ENCODE measurements around the gene PADI4. TPM values are rescaled to one million over a fixed set of nuclear protein-coding genes. Genes with fewer than 3 reads are reported as not detected.

The PADI4 gene
- total RNA-seq, 2 donors from 2014 or later = 0.33 to 0.86 TPM

- peaks cover 0 to 7% of the 10 kb centered on the region in 2 donors for H3K4me1 Mint-ChIP-seq (ENCODE audit: low read depth in 2 of 2)
- H3K9me3 Mint-ChIP-seq = no peaks in the 10 kb centered on the region
- H3K4me3 Mint-ChIP-seq = no peak overlapping the region
- H3K27ac Mint-ChIP-seq = no peak overlapping the region
- peak in 1 of 2 donors; percentile 69 for ATAC-seq
- no peaks in the 10 kb centered on the region for H3K36me3 Mint-ChIP-seq
- peaks cover 0 to 6% of the 10 kb centered on the region in 2 donors for H3K27me3 Mint-ChIP-seq
- no peak for DNase-seq (ENCODE audit: low spot score)
These were observed 33.5 kb upstream of the PADI4 start for GRCh38 chr1:17274186-17275170.

- DNase-seq (ENCODE audit: low spot score) (no peak), ATAC-seq (no peak)
- Mint-ChIP-seq H3K36me3 (no peaks in the 10 kb centered on the region), H3K4me3 (no peak overlapping the region), H3K9me3 (no peaks in the 10 kb centered on the region), H3K27me3 (peaks cover under 1 to 6% of the 10 kb centered on the region in 2 donors), H3K4me1 (ENCODE audit: low read depth in 2 of 2) (peaks cover 0 to 7% of the 10 kb centered on the region in 2 donors), H3K27ac (no peak overlapping the region)
These were observed 31.4 kb upstream of the PADI4 start for GRCh38 chr1:17276568-17276967.

- Mint-ChIP-seq H3K4me1 (ENCODE audit: low read depth in 2 of 2) (peaks cover 6 to 7% of the 10 kb centered on the region in 2 donors), H3K27me3 (peaks cover 9 to 15% of the 10 kb centered on the region in 2 donors), H3K4me3 (no peak overlapping the region), H3K27ac (no peak overlapping the region), H3K36me3 (no peaks in the 10 kb centered on the region), H3K9me3 (no peaks in the 10 kb centered on the region)
- ATAC-seq (peak in 1 of 2 donors; percentile 17), DNase-seq (ENCODE audit: low spot score) (no peak)
These were observed 30.4 kb upstream of the PADI4 start for GRCh38 chr1:17277511-17278159.

GRCh38 chr1:17278996-17279830, 28.8 kb upstream of the PADI4 start:
- H3K36me3 Mint-ChIP-seq = no peaks in the 10 kb centered on the region
- peaks cover 9 to 15% of the 10 kb centered on the region in 2 donors for H3K27me3 Mint-ChIP-seq
- no peak overlapping the region for H3K4me3 Mint-ChIP-seq

GRCh38 chr1:17280436-17280835, 27.6 kb upstream of the PADI4 start:
- peaks cover 9 to 13% of the 10 kb centered on the region in 2 donors for H3K27me3 Mint-ChIP-seq
- H3K4me1 Mint-ChIP-seq (ENCODE audit: low read depth in 2 of 2) = peaks cover 0 to 6% of the 10 kb centered on the region in 2 donors
- no peaks in the 10 kb centered on the region for H3K36me3 Mint-ChIP-seq
- no peaks in the 10 kb centered on the region for H3K9me3 Mint-ChIP-seq
- DNase-seq (ENCODE audit: low spot score) (no peak), ATAC-seq (no peak)
- no peak overlapping the region for H3K4me3 Mint-ChIP-seq
- H3K27ac Mint-ChIP-seq = no peak overlapping the region

More at GRCh38 chr1:17278996-17279830, 28.8 kb upstream of the PADI4 start:
- Mint-ChIP-seq H3K9me3 (no peaks in the 10 kb centered on the region), H3K27ac (no peak overlapping the region), H3K4me1 (ENCODE audit: low read depth in 2 of 2) (peaks cover 6 to 7% of the 10 kb centered on the region in 2 donors)
- no peak for ATAC-seq
- DNase-seq (ENCODE audit: low spot score) = no peak

GRCh38 chr1:17280894-17281293, 27.1 kb upstream of the PADI4 start:
- Mint-ChIP-seq H3K27me3 (peaks cover 9 to 10% of the 10 kb centered on the region in 2 donors), H3K4me3 (no peak overlapping the region), H3K27ac (no peak overlapping the region), H3K9me3 (no peaks in the 10 kb centered on the region), H3K36me3 (no peaks in the 10 kb centered on the region), H3K4me1 (ENCODE audit: low read depth in 2 of 2) (peaks cover 0 to 6% of the 10 kb centered on the region in 2 donors)
- DNase-seq (ENCODE audit: low spot score) (no peak), ATAC-seq (no peak)

GRCh38 chr1:17281775-17282181, 26.2 kb upstream of the PADI4 start:
- Mint-ChIP-seq H3K36me3 (no peaks in the 10 kb centered on the region), H3K9me3 (no peaks in the 10 kb centered on the region), H3K27me3 (peaks cover 9 to 10% of the 10 kb centered on the region in 2 donors), H3K4me1 (ENCODE audit: low read depth in 2 of 2) (peaks cover 0 to 6% of the 10 kb centered on the region in 2 donors), H3K4me3 (no peak overlapping the region), H3K27ac (no peak overlapping the region)
- DNase-seq (ENCODE audit: low spot score) = no peak
- ATAC-seq = peak in 1 of 2 donors; percentile 29

GRCh38 chr1:17282836-17283235, 25.2 kb upstream of the PADI4 start:
- DNase-seq (ENCODE audit: low spot score) (no peak), ATAC-seq (no peak)
- H3K27ac Mint-ChIP-seq = no peak overlapping the region
- H3K4me3 Mint-ChIP-seq = no peak overlapping the region
- H3K36me3 Mint-ChIP-seq = no peaks in the 10 kb centered on the region
- H3K4me1 Mint-ChIP-seq (ENCODE audit: low read depth in 2 of 2) = peaks cover 0 to 6% of the 10 kb centered on the region in 2 donors
- H3K27me3 Mint-ChIP-seq = peaks cover 9% of the 10 kb centered on the region in 2 donors
- H3K9me3 Mint-ChIP-seq = no peaks in the 10 kb centered on the region

- Mint-ChIP-seq H3K4me3 (no peak overlapping the region), H3K9me3 (no peaks in the 10 kb centered on the region), H3K36me3 (no peaks in the 10 kb centered on the region), H3K27ac (no peak overlapping the region), H3K4me1 (ENCODE audit: low read depth in 2 of 2) (peaks cover 0 to 6% of the 10 kb centered on the region in 2 donors), H3K27me3 (peaks cover 8 to 10% of the 10 kb centered on the region in 2 donors)
- no peak for DNase-seq (ENCODE audit: low spot score)
- no peak for ATAC-seq
These were observed 21.4 kb upstream of the PADI4 start for GRCh38 chr1:17286646-17287045.

GRCh38 chr1:17287130-17287776, 20.7 kb upstream of the PADI4 start:
- no peak overlapping the region for H3K4me3 Mint-ChIP-seq
- no peaks in the 10 kb centered on the region for H3K36me3 Mint-ChIP-seq
- no peaks in the 10 kb centered on the region for H3K9me3 Mint-ChIP-seq
- peak in 1 of 2 donors; percentile 12 for ATAC-seq
- H3K27ac Mint-ChIP-seq = no peak overlapping the region
- H3K4me1 Mint-ChIP-seq (ENCODE audit: low read depth in 2 of 2) = peaks cover 0 to under 1% of the 10 kb centered on the region in 2 donors
- H3K27me3 Mint-ChIP-seq = peaks cover 2 to 4% of the 10 kb centered on the region in 2 donors
- no peak for DNase-seq (ENCODE audit: low spot score)

- Mint-ChIP-seq H3K27ac (no peak overlapping the region), H3K4me1 (ENCODE audit: low read depth in 2 of 2) (no peaks in the 10 kb centered on the region), H3K9me3 (no peaks in the 10 kb centered on the region), H3K27me3 (peaks cover 10 to 20% of the 10 kb centered on the region in 2 donors), H3K36me3 (no peaks in the 10 kb centered on the region), H3K4me3 (no peak overlapping the region)
- DNase-seq (ENCODE audit: low spot score) (no peak), ATAC-seq (no peak)
These were observed 18.3 kb upstream of the PADI4 start for GRCh38 chr1:17289721-17290120.

GRCh38 chr1:17290553-17290952, 17.4 kb upstream of the PADI4 start:
- no peak for DNase-seq (ENCODE audit: low spot score)
- no peaks in the 10 kb centered on the region for H3K36me3 Mint-ChIP-seq
- H3K4me3 Mint-ChIP-seq = no peak overlapping the region
- no peak overlapping the region for H3K27ac Mint-ChIP-seq
- H3K9me3 Mint-ChIP-seq = no peaks in the 10 kb centered on the region
- peaks cover 10 to 20% of the 10 kb centered on the region in 2 donors for H3K27me3 Mint-ChIP-seq
- H3K4me1 Mint-ChIP-seq (ENCODE audit: low read depth in 2 of 2) = no peaks in the 10 kb centered on the region
- no peak for ATAC-seq
